ENCODE measurements around the gene FAM227B. TPM values are rescaled to one million over a fixed set of nuclear protein-coding genes. Genes with fewer than 3 reads are reported as not detected.
"Not testable (repeated sequence)": the region's sequence is repeated elsewhere in the genome, so short reads cannot be mapped to it uniquely, and the experiment has no call there.

Gene FAM227B
- total RNA-seq, 1 donor from 2014 or later = 2.6 TPM

- no peak for ATAC-seq
Measured at GRCh38 chr15:49436751-49437150, 183.9 kb downstream of the FAM227B start.

GRCh38 chr15:49435174-49435573, 185.4 kb downstream of the FAM227B start:
- no peak for ATAC-seq

- no peak for ATAC-seq
Measured at GRCh38 chr15:49430046-49430445, 190.6 kb downstream of the FAM227B start.

GRCh38 chr15:49428409-49429095, 192.1 kb downstream of the FAM227B start:
- no peak for ATAC-seq

- no peak for ATAC-seq
Measured at GRCh38 chr15:49427372-49427771, 193.2 kb downstream of the FAM227B start.

- ATAC-seq = no peak
Measured at GRCh38 chr15:49424954-49425353, 195.7 kb downstream of the FAM227B start.

GRCh38 chr15:49423901-49424550, 196.6 kb downstream of the FAM227B start:
- no peak for ATAC-seq

GRCh38 chr15:49423021-49423420, 197.6 kb downstream of the FAM227B start, which contains the start of gene FGF7:
Gene FGF7, plus strand, starts transcription at chr15:49423242. Its CDS starts 1,056 bp downstream, at chr15:49424298.
- ATAC-seq = no peak

- peak; percentile 71 for ATAC-seq
Measured at GRCh38 chr15:49421991-49422390, 198.6 kb downstream of the FAM227B start.

- ATAC-seq = no peak
Measured at GRCh38 chr15:49418811-49419210, 201.8 kb downstream of the FAM227B start.

- no peak for ATAC-seq
Measured at GRCh38 chr15:49415638-49416037, 205.0 kb downstream of the FAM227B start.

- ATAC-seq = no peak
Measured at GRCh38 chr15:49415149-49415548, 205.5 kb downstream of the FAM227B start.

- no peak for ATAC-seq
Measured at GRCh38 chr15:49412797-49413196, 207.8 kb downstream of the FAM227B start.

GRCh38 chr15:49410641-49411040, 210.0 kb downstream of the FAM227B start:
- no peak for ATAC-seq

GRCh38 chr15:49406352-49407118, 214.1 kb downstream of the FAM227B start:
- no peak for ATAC-seq

- not testable (repeated sequence) for ATAC-seq
Measured at GRCh38 chr15:49402515-49403296, 217.9 kb downstream of the FAM227B start.

GRCh38 chr15:49387471-49387870, 233.1 kb downstream of the FAM227B start:
- no peak for ATAC-seq

GRCh38 chr15:49383266-49383665, 237.4 kb downstream of the FAM227B start:
- ATAC-seq = no peak

- no peak for ATAC-seq
Measured at GRCh38 chr15:49382394-49382793, 238.2 kb downstream of the FAM227B start.

- no peak for ATAC-seq
Measured at GRCh38 chr15:49380912-49381311, 239.7 kb downstream of the FAM227B start.

GRCh38 chr15:49379996-49380395, 240.6 kb downstream of the FAM227B start:
- ATAC-seq = no peak

GRCh38 chr15:49372366-49372765, 248.3 kb downstream of the FAM227B start:
- no peak for ATAC-seq

- ATAC-seq = no peak
Measured at GRCh38 chr15:49370782-49371181, 249.8 kb downstream of the FAM227B start.

Data from esophagus mucosa (tissue), 1 donor.